Measurements from ENCODE around the gene TMEM231.
"Not testable (repeated sequence)": the region's sequence is repeated elsewhere in the genome, so short reads cannot be mapped to it uniquely, and the experiment has no call there.

GRCh38 chr16:75591927-75592326 is 35.9 kb upstream of the TMEM231 start:
- TF ChIP-seq CTCF (conservative IDR thresholded peaks at IDR 0.05 in 1 of 2, IDR thresholded peaks at IDR 0.05 in 1 of 2; ENCODE audit: extremely low read depth in 1 of 2, insufficient read depth in 1 of 2, low read depth in 1 of 2, low read length in 2 of 2); EZH2 (IDR thresholded peaks at IDR 0.05; ENCODE audit: borderline replicate concordance, low read length): not testable (repeated sequence)

Measured in mammary epithelial cell (primary cell).